ENCODE results near the gene C1orf21.
A peak's percentile ranks its signal among the peaks of the same experiment; 100 is the strongest.

Gene C1orf21

DNA sequence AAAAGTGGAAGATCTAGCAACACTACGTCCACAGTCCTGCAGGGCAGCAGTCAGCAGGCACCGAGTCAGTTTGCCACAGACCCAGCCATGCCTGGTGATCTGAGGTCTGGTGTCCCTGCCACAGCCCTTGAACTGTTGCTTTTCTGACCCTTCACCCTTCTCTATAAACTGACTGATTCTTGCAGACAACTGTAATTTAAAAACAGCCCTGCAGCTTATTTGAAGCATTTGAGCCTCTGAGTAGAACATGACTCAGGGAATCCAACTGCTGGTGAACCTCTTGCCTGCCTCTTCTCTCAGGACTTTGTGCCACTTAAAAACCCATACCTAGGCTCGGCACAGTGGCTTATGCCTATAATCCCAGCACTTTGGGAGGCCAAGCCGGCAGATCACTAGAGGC, 260.6 kb downstream of the C1orf21 start:
- no peaks in the 10 kb centered on the region for H3K36me3 ChIP-seq (ENCODE audit: control insufficient read depth in 2 of 2, insufficient read depth in 2 of 2, low read length in 2 of 2)
- H3K27me3 ChIP-seq (ENCODE audit: control insufficient read depth in 2 of 2, insufficient read depth in 2 of 2, low read length in 2 of 2) = no peaks in the 10 kb centered on the region
- no peaks in the 10 kb centered on the region for H3K4me1 ChIP-seq (ENCODE audit: control insufficient read depth in 2 of 2, insufficient read depth in 2 of 2, low read length in 2 of 2)
- no peak overlapping the region for H3K4me3 ChIP-seq (ENCODE audit: low read length in 2 of 2)
- no peak overlapping the region for H3K9ac ChIP-seq (ENCODE audit: low read depth in 1 of 2, low read length in 2 of 2)
- no peaks in the 10 kb centered on the region for H3K9me3 ChIP-seq (ENCODE audit: control insufficient read depth in 2 of 2, low read length in 2 of 2)
- no peak overlapping the region for H3K27ac ChIP-seq (ENCODE audit: low read depth in 2 of 2, low read length in 2 of 2)

DNA sequence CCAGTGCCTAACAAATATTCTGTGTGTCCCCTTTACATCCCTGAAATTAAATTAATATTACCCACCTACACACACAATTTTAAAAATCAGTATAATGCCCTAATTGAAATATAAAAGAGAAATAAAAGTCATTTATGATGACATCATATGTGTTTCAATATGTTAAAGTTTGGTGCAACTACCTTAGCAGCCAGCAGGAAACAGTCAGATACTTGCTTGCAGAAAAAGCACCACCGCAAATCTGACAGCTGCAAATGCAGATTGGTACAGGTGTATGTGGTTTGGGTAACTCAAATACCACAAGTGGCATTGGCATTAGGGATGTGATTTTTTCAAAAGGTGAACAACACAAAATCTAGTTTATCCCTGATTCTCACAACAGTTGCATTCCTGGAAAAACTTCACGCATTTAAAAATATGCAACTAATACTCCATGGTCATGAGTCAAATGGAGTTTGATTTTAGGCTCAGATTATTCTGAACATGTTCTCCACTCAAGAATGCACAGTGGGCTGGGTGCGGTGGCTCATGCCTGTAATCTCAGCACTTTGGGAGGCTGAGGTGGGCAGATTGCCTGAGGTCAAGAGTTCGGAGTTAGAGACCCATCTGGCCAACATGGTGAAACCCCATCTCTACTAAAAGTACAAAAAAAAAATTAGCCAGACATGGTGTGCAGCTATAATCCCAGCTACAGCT, 261.5 kb downstream of the C1orf21 start:
- no peak overlapping the region for H3K27ac ChIP-seq (ENCODE audit: low read depth in 2 of 2, low read length in 2 of 2)
- H3K4me3 ChIP-seq (ENCODE audit: low read length in 2 of 2) = no peak overlapping the region
- no peaks in the 10 kb centered on the region for H3K36me3 ChIP-seq (ENCODE audit: control insufficient read depth in 2 of 2, insufficient read depth in 2 of 2, low read length in 2 of 2)
- H3K4me1 ChIP-seq (ENCODE audit: control insufficient read depth in 2 of 2, insufficient read depth in 2 of 2, low read length in 2 of 2) = no peaks in the 10 kb centered on the region
- H3K9ac ChIP-seq (ENCODE audit: low read depth in 1 of 2, low read length in 2 of 2) = no peak overlapping the region
- H3K27me3 ChIP-seq (ENCODE audit: control insufficient read depth in 2 of 2, insufficient read depth in 2 of 2, low read length in 2 of 2) = no peaks in the 10 kb centered on the region
- H3K9me3 ChIP-seq (ENCODE audit: control insufficient read depth in 2 of 2, low read length in 2 of 2) = no peaks in the 10 kb centered on the region

DNA sequence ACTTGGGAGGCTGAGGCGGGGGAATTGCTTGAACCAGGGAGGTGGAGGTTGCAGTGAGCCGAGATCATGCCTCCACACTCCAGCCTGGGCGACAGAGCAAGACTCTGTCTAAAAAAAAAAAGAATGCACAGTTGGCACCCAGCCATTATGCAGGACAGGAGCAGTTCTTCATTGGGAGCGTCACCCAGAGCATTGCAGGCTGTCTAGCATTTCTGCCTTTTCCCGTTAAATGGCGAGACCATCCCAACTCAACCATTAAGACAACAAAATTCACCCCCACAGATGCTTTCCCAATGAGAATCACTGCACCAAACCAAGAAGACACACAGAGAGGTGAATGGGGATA, 262.0 kb downstream of the C1orf21 start:
- no peaks in the 10 kb centered on the region for H3K9me3 ChIP-seq (ENCODE audit: control insufficient read depth in 2 of 2, low read length in 2 of 2)
- no peak overlapping the region for H3K9ac ChIP-seq (ENCODE audit: low read depth in 1 of 2, low read length in 2 of 2)
- H3K27me3 ChIP-seq (ENCODE audit: control insufficient read depth in 2 of 2, insufficient read depth in 2 of 2, low read length in 2 of 2) = no peaks in the 10 kb centered on the region
- no peaks in the 10 kb centered on the region for H3K4me1 ChIP-seq (ENCODE audit: control insufficient read depth in 2 of 2, insufficient read depth in 2 of 2, low read length in 2 of 2)
- no peak overlapping the region for H3K27ac ChIP-seq (ENCODE audit: low read depth in 2 of 2, low read length in 2 of 2)
- H3K36me3 ChIP-seq (ENCODE audit: control insufficient read depth in 2 of 2, insufficient read depth in 2 of 2, low read length in 2 of 2) = no peaks in the 10 kb centered on the region
- peak overlapping the region in 1 of 2 donors; percentile 17 for H3K4me3 ChIP-seq (ENCODE audit: low read length in 2 of 2)

DNA sequence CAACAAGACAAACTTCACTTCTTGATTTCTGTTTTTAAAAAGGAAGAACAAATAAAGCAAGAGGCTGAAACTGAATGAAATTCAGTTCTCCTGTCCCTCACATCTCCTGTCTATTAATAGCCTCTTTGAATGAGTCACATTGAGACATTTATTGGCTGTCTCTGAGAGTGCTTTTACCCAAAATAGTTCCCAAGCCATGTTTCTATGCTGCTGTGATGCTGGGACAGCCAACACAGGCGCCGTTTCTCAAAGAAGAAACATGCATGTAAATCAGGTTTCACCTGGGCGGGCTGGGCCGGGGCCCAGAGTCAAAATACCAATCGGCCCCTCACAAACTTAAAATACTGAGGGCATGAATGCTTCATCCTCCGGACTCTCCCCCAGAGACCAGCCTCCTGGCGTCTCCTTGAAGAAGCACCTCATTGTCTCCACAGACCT, 262.6 kb downstream of the C1orf21 start:
- H3K4me3 ChIP-seq (ENCODE audit: low read length in 2 of 2) = peak overlapping the region in 1 of 2 donors; percentile 17
- H3K27ac ChIP-seq (ENCODE audit: low read depth in 2 of 2, low read length in 2 of 2) = no peak overlapping the region

DNA sequence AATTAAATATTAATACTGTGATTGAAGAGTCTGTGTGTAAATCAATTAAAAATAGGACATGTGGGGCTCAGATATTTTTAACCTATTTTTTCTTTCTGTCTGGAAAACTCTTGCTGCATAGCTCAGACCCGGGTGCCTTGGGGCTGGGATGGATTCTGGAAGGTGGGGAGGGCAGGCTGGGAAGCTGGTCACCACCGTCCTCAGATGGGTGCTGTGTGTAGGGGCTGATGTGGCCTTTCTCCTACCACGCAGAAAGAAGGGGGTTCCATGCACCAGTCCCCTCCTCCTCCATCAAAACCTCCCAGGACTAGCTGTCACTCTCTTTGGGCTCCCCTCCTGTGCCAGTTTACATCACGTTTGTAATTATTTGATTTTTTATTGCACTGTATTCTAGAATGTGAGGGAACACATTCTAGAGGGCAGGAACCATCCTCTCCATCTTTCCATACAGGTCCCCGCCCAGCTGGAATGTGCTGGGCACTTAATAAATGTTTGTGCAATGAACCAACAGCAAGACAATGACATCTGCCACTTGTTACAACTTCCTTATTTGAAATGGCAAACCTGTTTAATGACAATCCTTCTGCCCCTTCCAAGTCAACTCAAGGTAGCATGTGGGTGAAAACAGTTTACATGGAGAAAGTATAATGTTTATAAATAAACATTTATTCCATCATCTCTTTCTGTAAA, 263.5 kb downstream of the C1orf21 start:
- Histone ChIP-seq H3K9ac (ENCODE audit: low read depth in 1 of 2, low read length in 2 of 2) (no peak overlapping the region), H3K36me3 (ENCODE audit: control insufficient read depth in 2 of 2, insufficient read depth in 2 of 2, low read length in 2 of 2) (no peaks in the 10 kb centered on the region), H3K4me1 (ENCODE audit: control insufficient read depth in 2 of 2, insufficient read depth in 2 of 2, low read length in 2 of 2) (no peaks in the 10 kb centered on the region), H3K27me3 (ENCODE audit: control insufficient read depth in 2 of 2, insufficient read depth in 2 of 2, low read length in 2 of 2) (no peaks in the 10 kb centered on the region), H3K9me3 (ENCODE audit: control insufficient read depth in 2 of 2, low read length in 2 of 2) (no peaks in the 10 kb centered on the region), H3K27ac (ENCODE audit: low read depth in 2 of 2, low read length in 2 of 2) (no peak overlapping the region), H3K4me3 (ENCODE audit: low read length in 2 of 2) (no peak overlapping the region)

More for the DNA sequence above, 262.6 kb downstream of the C1orf21 start:
- Histone ChIP-seq H3K9ac (ENCODE audit: low read depth in 1 of 2, low read length in 2 of 2) (no peak overlapping the region), H3K27me3 (ENCODE audit: control insufficient read depth in 2 of 2, insufficient read depth in 2 of 2, low read length in 2 of 2) (no peaks in the 10 kb centered on the region), H3K36me3 (ENCODE audit: control insufficient read depth in 2 of 2, insufficient read depth in 2 of 2, low read length in 2 of 2) (no peaks in the 10 kb centered on the region), H3K9me3 (ENCODE audit: control insufficient read depth in 2 of 2, low read length in 2 of 2) (no peaks in the 10 kb centered on the region), H3K4me1 (ENCODE audit: control insufficient read depth in 2 of 2, insufficient read depth in 2 of 2, low read length in 2 of 2) (no peaks in the 10 kb centered on the region)

DNA sequence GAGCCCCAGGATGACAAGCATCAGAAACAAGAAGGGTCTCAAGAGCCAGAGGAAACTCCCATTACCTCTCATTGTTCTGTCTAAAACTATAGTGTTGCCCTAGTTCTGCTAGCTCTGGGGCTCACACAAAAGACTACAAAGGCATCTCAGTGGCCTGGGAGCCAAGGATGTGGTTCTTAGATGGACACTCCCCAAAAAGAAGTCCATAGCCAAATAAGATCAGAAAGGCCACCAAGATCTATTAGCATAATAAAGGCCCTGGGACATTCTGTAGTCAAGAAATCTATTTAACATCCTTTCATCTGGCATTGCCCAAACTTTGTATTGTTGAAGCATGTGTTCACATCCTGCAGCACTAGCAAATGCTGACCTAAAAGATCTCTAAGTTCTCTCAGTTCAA, 268.4 kb downstream of the C1orf21 start:
- Histone ChIP-seq H3K36me3 (ENCODE audit: control insufficient read depth in 2 of 2, insufficient read depth in 2 of 2, low read length in 2 of 2) (no peaks in the 10 kb centered on the region), H3K27ac (ENCODE audit: low read depth in 2 of 2, low read length in 2 of 2) (no peak overlapping the region), H3K27me3 (ENCODE audit: control insufficient read depth in 2 of 2, insufficient read depth in 2 of 2, low read length in 2 of 2) (no peaks in the 10 kb centered on the region), H3K9me3 (ENCODE audit: control insufficient read depth in 2 of 2, low read length in 2 of 2) (no peaks in the 10 kb centered on the region), H3K9ac (ENCODE audit: low read depth in 1 of 2, low read length in 2 of 2) (no peak overlapping the region), H3K4me1 (ENCODE audit: control insufficient read depth in 2 of 2, insufficient read depth in 2 of 2, low read length in 2 of 2) (no peaks in the 10 kb centered on the region), H3K4me3 (ENCODE audit: low read length in 2 of 2) (no peak overlapping the region)

DNA sequence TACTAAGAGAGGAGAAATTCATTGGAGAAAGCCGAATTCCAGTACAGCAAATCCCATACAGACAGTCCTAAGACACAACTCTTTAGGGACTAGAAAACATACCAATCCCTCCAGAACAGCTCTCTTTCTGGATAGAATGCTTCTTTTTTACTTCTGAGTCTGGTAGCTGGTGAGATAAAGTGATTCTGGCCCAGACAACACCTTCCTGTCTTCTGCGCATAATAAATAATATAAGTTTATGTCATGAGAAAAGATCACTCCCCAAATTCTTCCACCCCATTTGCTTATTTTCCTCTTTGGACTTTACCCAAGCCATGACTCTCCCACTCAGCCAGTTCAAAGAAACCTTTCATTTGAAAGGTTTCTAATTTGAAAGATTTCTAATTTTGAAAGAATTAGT, 269.4 kb downstream of the C1orf21 start:
- H3K27me3 ChIP-seq (ENCODE audit: control insufficient read depth in 2 of 2, insufficient read depth in 2 of 2, low read length in 2 of 2) = no peaks in the 10 kb centered on the region
- H3K4me1 ChIP-seq (ENCODE audit: control insufficient read depth in 2 of 2, insufficient read depth in 2 of 2, low read length in 2 of 2) = no peaks in the 10 kb centered on the region
- no peak overlapping the region for H3K9ac ChIP-seq (ENCODE audit: low read depth in 1 of 2, low read length in 2 of 2)
- H3K9me3 ChIP-seq (ENCODE audit: control insufficient read depth in 2 of 2, low read length in 2 of 2) = no peaks in the 10 kb centered on the region
- no peak overlapping the region for H3K4me3 ChIP-seq (ENCODE audit: low read length in 2 of 2)
- H3K36me3 ChIP-seq (ENCODE audit: control insufficient read depth in 2 of 2, insufficient read depth in 2 of 2, low read length in 2 of 2) = no peaks in the 10 kb centered on the region
- no peak overlapping the region for H3K27ac ChIP-seq (ENCODE audit: low read depth in 2 of 2, low read length in 2 of 2)

DNA sequence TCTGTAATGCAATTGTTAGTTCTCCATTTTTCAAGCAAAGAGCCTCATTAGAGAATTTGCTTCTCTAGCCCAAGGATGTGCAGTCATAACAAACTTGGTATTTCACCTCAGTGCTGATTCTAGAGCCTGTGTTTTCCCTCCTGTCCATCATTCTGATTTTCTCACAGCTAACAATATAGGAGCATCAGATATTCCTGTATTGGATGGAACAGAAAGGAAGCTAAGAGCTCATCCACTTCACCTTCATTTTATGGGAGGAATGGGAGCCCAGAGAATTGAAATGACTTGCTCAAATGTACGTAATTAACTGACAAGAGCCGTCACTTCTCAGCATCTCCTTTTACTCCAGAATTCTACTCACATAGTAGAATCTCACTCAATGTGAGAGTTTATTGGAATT, 271.2 kb downstream of the C1orf21 start:
- H3K27me3 ChIP-seq (ENCODE audit: control insufficient read depth in 2 of 2, insufficient read depth in 2 of 2, low read length in 2 of 2) = no peaks in the 10 kb centered on the region
- H3K4me3 ChIP-seq (ENCODE audit: low read length in 2 of 2) = no peak overlapping the region
- H3K27ac ChIP-seq (ENCODE audit: low read depth in 2 of 2, low read length in 2 of 2) = no peak overlapping the region
- peaks cover 0 to 7% of the 10 kb centered on the region in 2 donors for H3K4me1 ChIP-seq (ENCODE audit: control insufficient read depth in 2 of 2, insufficient read depth in 2 of 2, low read length in 2 of 2)
- no peaks in the 10 kb centered on the region for H3K36me3 ChIP-seq (ENCODE audit: control insufficient read depth in 2 of 2, insufficient read depth in 2 of 2, low read length in 2 of 2)
- H3K9me3 ChIP-seq (ENCODE audit: control insufficient read depth in 2 of 2, low read length in 2 of 2) = no peaks in the 10 kb centered on the region
- H3K9ac ChIP-seq (ENCODE audit: low read depth in 1 of 2, low read length in 2 of 2) = no peak overlapping the region

DNA sequence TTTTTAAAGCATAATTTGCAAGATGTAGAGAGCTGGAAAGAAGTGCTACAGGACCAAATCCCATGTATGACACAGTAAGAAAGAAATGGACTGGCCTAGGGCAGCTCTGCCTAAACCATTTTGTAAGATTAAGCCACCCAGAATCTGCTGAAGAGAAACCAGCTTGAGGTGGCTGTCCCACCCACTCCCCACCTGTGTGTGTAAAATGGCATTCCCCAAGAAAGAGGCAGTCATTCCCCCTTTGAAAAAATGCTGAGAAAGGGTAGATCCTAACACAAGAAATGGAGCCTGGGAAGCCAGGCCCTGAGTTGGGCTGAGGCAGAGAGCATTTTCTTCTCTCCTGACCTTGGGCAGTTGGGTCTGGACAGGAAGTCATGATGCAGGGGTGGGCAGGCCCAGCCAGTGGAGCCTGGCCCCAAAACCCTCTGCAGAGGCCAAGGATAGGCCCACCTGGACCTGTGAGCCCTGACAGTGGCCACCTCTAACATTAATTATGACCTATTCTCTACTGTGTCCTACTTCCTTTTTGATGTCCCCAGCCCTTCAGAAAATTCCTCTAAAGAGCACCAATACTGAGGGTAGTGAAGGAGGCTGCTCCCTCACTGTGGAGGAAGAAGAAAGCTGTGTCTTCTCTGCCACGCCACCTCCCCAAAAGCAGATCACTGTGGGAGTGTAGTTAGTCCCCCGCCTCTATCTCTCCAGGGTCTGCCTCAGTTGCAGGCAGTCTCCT, 273.8 kb downstream of the C1orf21 start:
- Histone ChIP-seq H3K9ac (ENCODE audit: low read depth in 1 of 2, low read length in 2 of 2) (no peak overlapping the region), H3K27ac (ENCODE audit: low read depth in 2 of 2, low read length in 2 of 2) (no peak overlapping the region), H3K9me3 (ENCODE audit: control insufficient read depth in 2 of 2, low read length in 2 of 2) (no peaks in the 10 kb centered on the region), H3K4me1 (ENCODE audit: control insufficient read depth in 2 of 2, insufficient read depth in 2 of 2, low read length in 2 of 2) (peaks cover 3 to 17% of the 10 kb centered on the region in 2 donors), H3K4me3 (ENCODE audit: low read length in 2 of 2) (no peak overlapping the region), H3K27me3 (ENCODE audit: control insufficient read depth in 2 of 2, insufficient read depth in 2 of 2, low read length in 2 of 2) (no peaks in the 10 kb centered on the region), H3K36me3 (ENCODE audit: control insufficient read depth in 2 of 2, insufficient read depth in 2 of 2, low read length in 2 of 2) (no peaks in the 10 kb centered on the region)

DNA sequence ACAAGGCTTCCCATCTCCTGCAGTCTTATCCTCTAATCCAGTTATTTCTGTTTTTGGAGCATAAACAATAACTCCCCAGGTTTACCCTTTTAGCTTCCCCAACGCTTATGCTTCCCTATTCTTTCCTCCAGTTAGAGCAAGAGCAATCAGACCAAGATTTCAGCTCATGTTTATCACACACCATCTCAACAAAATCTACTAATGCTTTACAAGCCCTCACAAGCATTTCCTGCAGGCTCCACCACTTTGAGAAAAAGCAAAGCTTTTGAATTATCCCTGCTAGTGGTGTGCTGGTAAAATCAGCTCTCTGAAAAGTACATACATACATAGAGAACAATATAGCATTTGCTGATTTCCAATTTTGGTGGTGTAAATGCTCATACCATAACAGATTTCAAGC, 275.0 kb downstream of the C1orf21 start:
- no peak overlapping the region for H3K27ac ChIP-seq (ENCODE audit: low read depth in 2 of 2, low read length in 2 of 2)
- no peak overlapping the region for H3K9ac ChIP-seq (ENCODE audit: low read depth in 1 of 2, low read length in 2 of 2)
- no peak overlapping the region for H3K4me3 ChIP-seq (ENCODE audit: low read length in 2 of 2)
- H3K27me3 ChIP-seq (ENCODE audit: control insufficient read depth in 2 of 2, insufficient read depth in 2 of 2, low read length in 2 of 2) = no peaks in the 10 kb centered on the region
- no peaks in the 10 kb centered on the region for H3K36me3 ChIP-seq (ENCODE audit: control insufficient read depth in 2 of 2, insufficient read depth in 2 of 2, low read length in 2 of 2)
- H3K4me1 ChIP-seq (ENCODE audit: control insufficient read depth in 2 of 2, insufficient read depth in 2 of 2, low read length in 2 of 2) = peaks cover 3 to 17% of the 10 kb centered on the region in 2 donors
- H3K9me3 ChIP-seq (ENCODE audit: control insufficient read depth in 2 of 2, low read length in 2 of 2) = no peaks in the 10 kb centered on the region

All from mucosa of rectum (tissue), 2 donors.